ENCODE data around the gene COMMD8.

Gene COMMD8

DNA sequence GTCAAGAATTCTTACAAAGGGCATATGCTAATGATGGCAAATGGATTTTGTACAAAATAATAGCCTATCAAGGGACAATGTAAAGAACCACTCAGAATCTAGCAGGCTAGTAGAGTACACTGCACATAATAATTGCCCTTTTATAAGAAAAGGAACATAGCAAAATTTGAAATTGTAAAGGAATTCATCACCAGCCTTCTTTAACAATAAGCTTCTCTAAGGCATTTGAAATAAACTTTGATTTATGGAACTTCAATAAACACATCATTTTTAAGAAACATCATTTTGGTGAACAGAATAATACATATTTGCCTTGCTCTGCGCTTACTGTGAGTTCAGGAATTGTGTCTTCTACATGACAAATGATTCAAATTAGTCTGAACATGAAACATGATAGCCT lies 11.9 kb upstream of the COMMD8 start:
- TF ChIP-seq, protein P1, sequence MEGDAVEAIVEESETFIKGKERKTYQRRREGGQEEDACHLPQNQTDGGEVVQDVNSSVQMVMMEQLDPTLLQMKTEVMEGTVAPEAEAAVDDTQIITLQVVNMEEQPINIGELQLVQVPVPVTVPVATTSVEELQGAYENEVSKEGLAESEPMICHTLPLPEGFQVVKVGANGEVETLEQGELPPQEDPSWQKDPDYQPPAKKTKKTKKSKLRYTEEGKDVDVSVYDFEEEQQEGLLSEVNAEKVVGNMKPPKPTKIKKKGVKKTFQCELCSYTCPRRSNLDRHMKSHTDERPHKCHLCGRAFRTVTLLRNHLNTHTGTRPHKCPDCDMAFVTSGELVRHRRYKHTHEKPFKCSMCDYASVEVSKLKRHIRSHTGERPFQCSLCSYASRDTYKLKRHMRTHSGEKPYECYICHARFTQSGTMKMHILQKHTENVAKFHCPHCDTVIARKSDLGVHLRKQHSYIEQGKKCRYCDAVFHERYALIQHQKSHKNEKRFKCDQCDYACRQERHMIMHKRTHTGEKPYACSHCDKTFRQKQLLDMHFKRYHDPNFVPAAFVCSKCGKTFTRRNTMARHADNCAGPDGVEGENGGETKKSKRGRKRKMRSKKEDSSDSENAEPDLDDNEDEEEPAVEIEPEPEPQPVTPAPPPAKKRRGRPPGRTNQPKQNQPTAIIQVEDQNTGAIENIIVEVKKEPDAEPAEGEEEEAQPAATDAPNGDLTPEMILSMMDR (conservative IDR thresholded peaks at IDR 0.05; ENCODE audit: low read depth) = no peak
- DNase-seq (ENCODE audit: low spot score) = no peak
- CTCF ChIA-PET = interaction anchor here (0.6 to 1.2 kb wide), 2 partner anchors 9 to 91 kb away, joined by 3 to 4 read pairs; no protein-coding TSS in a partner anchor
- H3K27ac ChIP-seq = no peak overlapping the region
- POLR2A ChIA-PET (ENCODE audit: low non-redundant PET) = no interaction called here

DNA sequence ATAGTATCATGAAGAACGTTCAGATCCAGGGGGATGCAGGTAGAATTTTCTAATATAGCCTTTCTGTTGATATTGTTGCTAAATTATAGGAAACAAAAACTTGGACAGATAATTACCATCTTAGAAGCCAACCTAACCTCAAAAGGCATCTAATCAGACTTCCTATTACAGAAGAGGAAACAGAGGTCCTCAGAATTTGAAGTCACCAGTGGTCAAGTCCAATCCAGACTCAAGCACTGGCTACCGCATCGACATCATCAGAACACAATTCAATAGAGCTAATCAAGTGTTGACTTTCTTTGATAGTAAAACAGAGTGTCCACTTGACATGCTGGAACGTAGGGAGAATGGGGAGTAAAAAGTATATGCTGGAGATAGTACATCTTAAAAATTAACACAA lies 11.3 kb upstream of the COMMD8 start:
- DNase-seq (ENCODE audit: low spot score) = no peak
- POLR2A ChIA-PET (ENCODE audit: low non-redundant PET) = no interaction called here
- TF ChIP-seq, protein P1 (conservative IDR thresholded peaks at IDR 0.05; ENCODE audit: low read depth) = no peak
- no peak overlapping the region for H3K27ac ChIP-seq
- CTCF ChIA-PET = interaction anchor here (1.2 kb wide), 1 partner anchor 8 kb away, joined by 4 read pairs; no protein-coding TSS in a partner anchor

DNA sequence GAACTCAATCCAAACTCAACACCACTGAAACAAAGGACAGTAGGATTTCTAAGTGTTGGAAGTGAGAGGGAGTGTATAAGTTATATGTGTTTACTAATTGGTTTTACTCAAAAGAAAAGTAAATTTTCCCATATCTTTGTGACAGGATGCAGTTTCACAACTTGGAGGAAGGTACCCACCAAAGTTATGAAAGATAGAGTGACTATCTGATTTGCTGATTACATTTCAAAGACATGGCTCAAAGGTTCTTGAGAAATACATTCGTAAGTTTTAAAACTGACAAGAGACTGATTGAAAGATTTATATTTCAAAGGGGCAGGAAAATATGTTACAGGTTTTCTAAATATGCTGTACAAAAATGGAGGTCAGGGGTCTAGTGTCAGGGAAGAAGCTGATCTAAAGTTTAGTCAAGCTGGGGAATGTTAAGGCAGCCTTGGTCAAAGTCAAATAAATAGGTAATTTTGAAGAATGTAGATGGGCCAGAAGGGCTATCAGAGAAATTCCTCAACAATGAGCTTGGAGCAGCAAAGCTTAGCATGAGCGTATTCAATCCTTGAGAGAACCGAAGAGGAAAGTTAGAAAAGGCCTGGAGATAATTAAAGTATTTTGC lies 9.7 kb upstream of the COMMD8 start:
- H3K27ac ChIP-seq = no peak overlapping the region
- no peak for DNase-seq (ENCODE audit: low spot score)
- TF ChIP-seq, protein P1 (conservative IDR thresholded peaks at IDR 0.05; ENCODE audit: low read depth) = no peak
- POLR2A ChIA-PET (ENCODE audit: low non-redundant PET) = no interaction called here
- CTCF ChIA-PET = interaction anchor here (1.4 kb wide), 1 partner anchor 10 kb away, joined by 4 read pairs; no protein-coding TSS in a partner anchor

DNA sequence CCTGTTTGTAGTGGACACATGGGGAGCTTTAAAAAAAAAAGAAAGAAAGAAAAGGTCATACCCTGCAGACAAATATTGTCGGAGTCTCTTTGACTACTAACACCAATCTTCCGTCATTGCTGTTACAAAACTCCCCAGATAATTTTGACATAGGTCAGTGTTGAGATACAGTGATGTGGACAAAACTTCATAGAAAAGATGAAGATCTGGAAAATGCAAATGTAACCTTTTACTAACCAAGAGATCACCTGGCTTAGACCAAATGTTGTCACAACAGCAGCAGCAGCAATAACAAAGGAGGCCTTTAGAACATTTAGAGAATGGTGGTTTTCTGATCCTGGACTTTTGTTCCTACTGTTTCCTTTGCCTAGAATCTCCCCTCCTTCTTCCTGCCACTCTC lies 8.1 kb upstream of the COMMD8 start:
- ChIA-PET POLR2A (ENCODE audit: low non-redundant PET) (no interaction called here), CTCF (interaction anchor here (1.4 kb wide), 1 partner anchor 11 kb away, joined by 4 read pairs; no protein-coding TSS in a partner anchor)
- TF ChIP-seq, protein P1 (conservative IDR thresholded peaks at IDR 0.05; ENCODE audit: low read depth) = no peak
- DNase-seq (ENCODE audit: low spot score) = no peak
- no peak overlapping the region for H3K27ac ChIP-seq

DNA sequence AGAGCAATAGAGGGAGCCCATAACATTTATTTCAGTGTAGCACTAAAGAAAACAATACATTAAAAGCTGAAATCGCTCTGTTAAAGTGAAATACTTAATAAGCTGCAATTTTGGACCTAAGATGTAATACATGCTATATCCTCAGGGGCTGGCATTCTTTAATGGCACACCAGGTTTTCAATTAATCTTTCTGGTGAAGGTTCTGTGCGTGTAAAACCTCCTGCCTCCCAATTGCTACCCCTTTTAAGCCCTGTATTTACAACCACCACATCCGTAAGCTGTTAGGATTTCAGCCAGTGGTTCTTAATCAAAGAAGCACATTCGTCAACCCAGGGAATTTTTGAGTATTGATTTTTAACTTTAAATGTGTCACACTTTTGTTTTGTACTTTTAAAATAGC lies 7.6 kb upstream of the COMMD8 start:
- DNase-seq (ENCODE audit: low spot score) = no peak
- no peak overlapping the region for H3K27ac ChIP-seq
- POLR2A ChIA-PET (ENCODE audit: low non-redundant PET) = no interaction called here
- TF ChIP-seq, protein P1 (conservative IDR thresholded peaks at IDR 0.05; ENCODE audit: low read depth) = no peak
- CTCF ChIA-PET = interaction anchor here (0.5 kb wide), 1 partner anchor 57 kb away, joined by 3 read pairs; no protein-coding TSS in a partner anchor

DNA sequence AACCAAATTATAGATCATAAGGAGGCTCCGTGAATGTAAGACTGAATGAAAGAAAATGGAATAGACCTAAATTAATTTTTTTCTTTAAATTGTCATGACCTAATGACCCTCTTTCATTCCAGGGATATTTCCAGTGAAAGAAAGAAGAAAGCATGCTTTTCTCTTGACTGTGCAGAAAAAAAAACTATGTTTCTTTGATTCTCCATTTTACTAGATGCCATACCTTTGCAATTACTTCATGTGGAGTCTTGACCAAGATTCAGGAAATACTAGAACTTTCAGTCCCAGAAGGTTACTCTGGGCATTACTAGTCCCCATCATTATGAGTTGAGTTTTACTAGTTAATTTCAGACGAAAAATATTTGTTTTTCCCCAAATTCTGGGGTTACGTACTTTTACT lies 6.4 kb upstream of the COMMD8 start:
- ChIA-PET CTCF (interaction anchor here (0.8 kb wide), 1 partner anchor 144 kb away, joined by 3 read pairs; no protein-coding TSS in a partner anchor), POLR2A (ENCODE audit: low non-redundant PET) (no interaction called here)
- TF ChIP-seq, protein P1 (conservative IDR thresholded peaks at IDR 0.05; ENCODE audit: low read depth) = no peak
- H3K27ac ChIP-seq = no peak overlapping the region
- DNase-seq (ENCODE audit: low spot score) = no peak
